GM19193 (cell line): ENCODE results near the gene OR6S1.

Experiments used
- POLR2A ChIP-seq: IDR thresholded peaks from 4 replicates; pipeline ENCODE4 v1.6.1; 2011; ENCODE audit not compliant: insufficient read depth, insufficient read length; ENCODE audit errors: extremely low read depth

Gene OR6S1

GRCh38 chr14:20628063-20628854 is 13.2 kb downstream of the OR6S1 start:
- no peak for TF ChIP-seq POLR2A

GRCh38 chr14:20627346-20628027 is 14.0 kb downstream of the OR6S1 start:
- no peak for TF ChIP-seq POLR2A

GRCh38 chr14:20626274-20626673 is 15.2 kb downstream of the OR6S1 start:
- TF ChIP-seq POLR2A = no peak

GRCh38 chr14:20624495-20625070 is 16.9 kb downstream of the OR6S1 start:
- no peak for TF ChIP-seq POLR2A

DNA sequence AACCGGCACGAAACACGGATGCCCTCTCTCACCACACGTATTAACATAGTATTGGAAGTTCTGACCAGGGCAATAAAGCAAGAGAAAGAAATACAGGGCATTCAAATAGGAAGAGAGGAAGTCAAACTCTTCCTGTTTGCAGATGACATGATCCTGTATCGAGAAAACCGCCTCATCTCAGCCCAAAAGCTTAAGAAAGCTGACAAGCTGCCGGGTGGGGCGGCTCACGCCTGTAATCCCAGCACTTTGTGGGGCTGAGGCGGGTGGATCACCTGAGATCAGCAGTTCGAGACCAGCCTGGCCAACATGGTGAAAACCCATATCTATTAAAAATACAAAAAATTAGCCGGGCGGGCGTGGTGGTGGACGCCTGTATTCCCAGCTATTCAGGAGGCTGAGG is 17.7 kb downstream of the OR6S1 start:
- TF ChIP-seq POLR2A = no peak

GRCh38 chr14:20622816-20623291 is 18.6 kb downstream of the OR6S1 start:
- TF ChIP-seq POLR2A = peak; percentile 18

DNA sequence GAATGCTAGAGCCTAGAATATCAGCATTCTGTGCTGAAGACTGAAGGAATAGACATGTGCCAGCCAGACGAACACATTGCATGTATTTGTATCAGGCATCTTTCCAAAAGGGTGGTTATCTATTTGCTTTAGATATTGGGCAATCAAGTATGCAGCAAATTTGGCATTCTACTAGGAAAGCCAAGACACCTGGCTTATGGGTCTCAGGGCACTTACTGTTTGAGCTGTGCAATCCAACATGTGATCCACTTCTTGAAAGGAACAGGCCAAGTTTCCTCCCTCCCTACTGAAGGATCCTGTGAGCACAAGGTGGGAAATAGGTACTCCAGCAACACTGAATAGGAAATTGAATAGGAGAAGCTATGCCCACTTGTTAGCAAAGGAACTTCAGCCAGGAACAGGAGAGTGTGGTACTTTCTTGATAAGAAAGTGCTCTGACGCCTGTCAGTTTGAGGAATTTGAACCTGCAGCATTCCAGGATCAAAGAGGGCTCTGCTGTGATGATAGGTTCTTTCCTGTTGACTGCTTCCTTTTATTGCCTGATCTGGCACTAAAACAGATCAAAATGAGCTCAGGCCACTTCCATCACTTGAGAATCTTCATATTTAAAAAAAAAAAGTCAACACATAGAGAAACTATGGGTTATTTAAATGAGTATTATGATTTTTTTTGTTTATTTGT is 20.6 kb downstream of the OR6S1 start:
- TF ChIP-seq POLR2A = no peak

DNA sequence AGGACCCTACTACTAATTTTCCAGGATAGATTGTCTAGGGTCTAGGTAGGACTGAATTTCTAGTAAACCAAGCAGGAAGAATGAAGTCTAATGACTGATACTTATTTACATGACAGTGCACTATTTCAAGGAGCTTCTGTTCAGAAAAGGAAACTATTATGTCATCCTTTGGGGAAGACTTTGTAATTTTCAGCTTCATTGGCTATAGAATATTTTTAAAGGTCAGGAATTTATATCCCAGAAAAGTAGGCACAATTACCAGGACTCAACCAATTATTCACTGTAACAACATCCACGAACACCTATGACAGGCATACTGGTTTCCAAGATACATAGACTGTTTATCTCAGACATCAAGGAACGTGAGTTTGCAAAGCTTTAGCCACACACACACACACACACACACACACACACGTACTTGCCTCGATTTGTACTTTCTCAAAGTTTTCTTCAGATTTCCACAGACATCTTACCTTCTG is 23.2 kb downstream of the OR6S1 start:
- no peak for TF ChIP-seq POLR2A

DNA sequence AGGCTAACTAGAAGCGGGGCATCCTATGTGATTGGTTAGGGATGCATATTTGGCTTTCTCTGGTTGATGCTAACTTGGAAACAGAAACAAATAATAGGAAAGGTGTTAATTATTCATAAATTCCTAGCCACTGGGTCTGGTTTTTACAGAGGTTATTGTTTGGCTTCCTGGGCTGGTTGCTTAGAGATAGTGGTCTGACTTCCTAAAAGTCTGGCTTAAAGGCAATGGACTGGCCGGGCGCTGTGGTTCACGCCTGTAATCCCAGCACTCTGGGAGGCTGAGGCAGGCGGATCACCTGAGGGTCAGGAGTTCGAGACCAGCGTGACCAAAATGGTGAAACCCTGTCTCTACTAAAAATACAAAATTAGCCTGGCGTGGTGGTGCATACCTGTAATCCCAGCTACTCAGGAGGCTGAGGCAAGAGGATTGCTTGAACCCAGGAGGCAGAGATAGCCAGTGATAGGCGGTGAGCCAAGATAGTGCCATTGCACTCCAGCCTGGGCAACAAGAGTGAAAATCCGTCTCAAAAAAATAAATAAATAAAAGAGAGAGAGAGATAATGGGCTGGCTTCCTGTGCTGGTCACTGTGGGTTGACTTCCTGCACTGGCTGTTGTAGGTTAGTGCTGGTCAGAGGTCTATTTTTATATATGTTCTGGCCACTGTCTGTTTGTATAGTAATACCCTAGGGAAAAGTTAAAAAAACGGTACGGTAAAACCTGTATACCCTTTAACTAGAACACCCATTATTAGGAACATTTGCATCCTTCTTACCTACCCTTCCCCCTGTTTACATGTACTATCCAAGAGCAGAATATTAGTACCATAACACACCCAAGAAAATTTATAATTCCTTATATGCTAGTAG is 24.1 kb downstream of the OR6S1 start:
- no peak for TF ChIP-seq POLR2A

GRCh38 chr14:20615996-20616395 is 25.5 kb downstream of the OR6S1 start:
- TF ChIP-seq POLR2A = no peak

DNA sequence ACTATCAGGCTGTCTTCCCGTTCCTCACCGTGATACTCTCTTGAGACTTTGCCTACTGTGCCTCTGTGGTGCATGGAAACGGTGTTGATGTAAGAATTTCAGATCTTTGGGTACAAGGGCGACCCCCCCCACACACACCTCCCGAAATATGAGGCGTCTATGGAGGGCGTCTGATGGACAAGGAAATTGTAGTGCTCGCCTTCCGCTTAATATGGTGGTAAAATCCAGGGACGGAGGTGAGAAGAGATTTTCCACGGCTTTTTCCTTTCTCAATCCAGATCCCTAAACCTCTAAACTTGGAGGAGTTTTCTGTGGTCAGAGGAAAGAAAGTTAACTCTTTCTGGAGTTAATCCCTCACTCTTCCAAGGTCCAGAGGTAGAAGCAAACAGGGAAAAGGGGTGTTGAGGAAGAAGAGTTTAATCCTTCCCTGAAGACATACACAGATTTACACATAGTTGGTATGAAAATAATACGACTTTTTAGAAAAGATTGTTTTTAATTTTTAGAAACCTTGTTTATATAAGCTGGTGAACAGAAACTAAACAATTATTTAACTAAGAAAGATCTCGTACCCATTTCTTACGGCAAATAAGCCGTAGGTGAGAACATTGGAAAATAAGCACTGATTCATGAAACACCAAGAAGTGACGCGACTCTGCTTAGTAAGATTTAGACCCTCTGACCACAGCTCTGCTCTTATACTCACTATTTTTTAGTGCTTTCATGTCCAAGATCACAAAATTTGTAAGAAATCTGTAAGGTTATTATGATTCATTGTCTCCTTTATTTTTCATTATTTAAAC is 27.3 kb downstream of the OR6S1 start:
- TF ChIP-seq POLR2A = no peak

GRCh38 chr14:20613094-20614037 is 28.1 kb downstream of the OR6S1 start:
- TF ChIP-seq POLR2A = no peak
